GM23338 (cell line): ENCODE measurements around the gene MYRFL. TPM values are rescaled to one million over a fixed set of nuclear protein-coding genes. Genes with fewer than 3 reads are reported as not detected.

Source experiments
- ATAC-seq: fragments of 200-7000 bp; cut with Tn5 transposase; 3 replicates; pipeline ENCODE4 v1.9.1; 2020
- DNase-seq: peaks from one replicate; pipeline ENCODE4 v3.0.0-alpha.2; 2015; ENCODE audit warnings: low spot score
- H2AFZ ChIP-seq: fragments of 200-600 bp; sonication (generic); 2 replicates; pipeline ENCODE4 v1.8.0; 2016; ENCODE audit warnings: antibody characterized with exemption, mild to moderate bottlenecking, moderate library complexity
- H3F3A ChIP-seq: fragments of 200-600 bp; sonication (generic); replicated peaks from 2 replicates; pipeline ENCODE4 v1.8.0; 2017; ENCODE audit warnings: antibody characterized with exemption, mixed run types, low read depth
- H3K27ac ChIP-seq: fragments of 200-600 bp; sonication (generic); 2 replicates; pipeline ENCODE4 v1.6.1; 2016; ENCODE audit warnings: low read depth
- H3K27me3 ChIP-seq: fragments of 200-600 bp; sonication (generic); 2 replicates; pipeline ENCODE4 v1.8.0; 2016; ENCODE audit warnings: mild to moderate bottlenecking, mixed run types, moderate library complexity; ENCODE audit not compliant: insufficient read depth
- H3K36me3 ChIP-seq: fragments of 200-600 bp; sonication (generic); 2 replicates; pipeline ENCODE4 v1.8.0; 2016; ENCODE audit warnings: mild to moderate bottlenecking; ENCODE audit not compliant: insufficient read depth
- H3K4me1 ChIP-seq: fragments of 200-600 bp; sonication (generic); 2 replicates; pipeline ENCODE4 v1.8.0; 2016; ENCODE audit warnings: mild to moderate bottlenecking, moderate library complexity; ENCODE audit not compliant: insufficient read depth
- H3K4me2 ChIP-seq: fragments of 200-600 bp; sonication (generic); 2 replicates; pipeline ENCODE4 v1.7.1; 2017; ENCODE audit warnings: mixed run types
- H3K4me3 ChIP-seq: fragments of 200-600 bp; sonication (generic); 2 replicates; pipeline ENCODE4 v1.6.1; 2016; ENCODE audit warnings: mixed run types
- H3K79me2 ChIP-seq: fragments of 200-600 bp; sonication (generic); replicated peaks from 2 replicates; pipeline ENCODE4 v1.8.0; 2017; ENCODE audit warnings: mild to moderate bottlenecking; ENCODE audit not compliant: insufficient read depth
- H3K9me2 ChIP-seq: fragments of 200-600 bp; sonication (generic); 2 replicates; pipeline ENCODE4 v1.8.0; 2017; ENCODE audit not compliant: insufficient read depth
- H4K20me1 ChIP-seq: fragments of 200-600 bp; sonication (generic); replicated peaks from 2 replicates; pipeline ENCODE4 v1.8.0; 2017; ENCODE audit warnings: mild to moderate bottlenecking; ENCODE audit not compliant: insufficient read depth
- H3K27ac Mint-ChIP-seq: 2 replicates; pipeline ENCODE4 v1.8.0; 2020; ENCODE audit warnings: inconsistent platforms, mild to moderate bottlenecking, moderate library complexity, mixed read lengths
- H3K27me3 Mint-ChIP-seq: 3 replicates; pipeline ENCODE4 v1.8.0; 2022; ENCODE audit warnings: low read depth, mild to moderate bottlenecking, moderate library complexity, mixed read lengths, inconsistent platforms; ENCODE audit not compliant: insufficient read depth, poor library complexity
- H3K36me3 Mint-ChIP-seq: 3 replicates; pipeline ENCODE4 v1.8.0; 2021; ENCODE audit warnings: low read depth, mild to moderate bottlenecking, inconsistent platforms, moderate library complexity, mixed read lengths
- H3K4me1 Mint-ChIP-seq: 3 replicates; pipeline ENCODE4 v1.8.0; 2020; ENCODE audit warnings: mild to moderate bottlenecking, inconsistent platforms, mixed read lengths
- H3K4me3 Mint-ChIP-seq: 3 replicates; pipeline ENCODE4 v1.8.0; 2021; ENCODE audit warnings: moderate library complexity, mild to moderate bottlenecking, inconsistent platforms, mixed read lengths
- H3K9me3 Mint-ChIP-seq: 3 replicates; pipeline ENCODE4 v1.8.0; 2020; ENCODE audit warnings: moderate library complexity, mild to moderate bottlenecking, inconsistent platforms, mixed read lengths
- CREB1 ChIP-seq: fragments of 250-450 bp; sonication (Bioruptor Pico); IDR thresholded peaks from 2 replicates; pipeline ENCODE4 v1.5.0; 2020; ENCODE audit warnings: low read depth, mild to moderate bottlenecking, moderate library complexity
- CTCF ChIP-seq, 2 experiments: fragments of 200-600 bp in 1 of 2; sonication (generic) in 1 of 2; conservative IDR thresholded peaks; 2 replicates each; pipeline versions ENCODE4 v1.5.1 to v1.6.1; 2016 to 2017; ENCODE audit warnings: antibody characterized with exemption in 2 of 2, low read depth in 2 of 2, mild to moderate bottlenecking in 2 of 2, moderate library complexity in 1 of 2
- ETS1 ChIP-seq: IDR thresholded peaks from 2 replicates; pipeline ENCODE4 v1.6.1; 2016; ENCODE audit warnings: antibody characterized with exemption
- EZH2 ChIP-seq: fragments of 200-600 bp; sonication (generic); IDR thresholded peaks from one replicate; pipeline ENCODE4 v1.8.0; 2017; ENCODE audit warnings: antibody characterized with exemption, mild to moderate bottlenecking, low read depth; ENCODE audit not compliant: unreplicated experiment
- EZH2phosphoT487 ChIP-seq: fragments of 200-600 bp; sonication (generic); IDR thresholded peaks from one replicate; pipeline ENCODE4 v1.8.1; 2018; ENCODE audit warnings: antibody characterized with exemption; ENCODE audit not compliant: unreplicated experiment
- JUNB ChIP-seq: IDR thresholded peaks from one replicate; pipeline ENCODE4 v1.6.1; 2016; ENCODE audit warnings: antibody characterized with exemption; ENCODE audit not compliant: unreplicated experiment
- NANOG ChIP-seq: IDR thresholded peaks from 2 replicates; pipeline ENCODE4 v1.6.1; 2016; ENCODE audit warnings: antibody characterized with exemption, borderline replicate concordance
- POLR2AphosphoS5 ChIP-seq: IDR thresholded peaks from 2 replicates; pipeline ENCODE4 v1.6.1; 2016; ENCODE audit warnings: antibody characterized with exemption, low read depth
- REST ChIP-seq: IDR thresholded peaks from one replicate; pipeline ENCODE4 v1.6.1; 2018; ENCODE audit warnings: antibody characterized with exemption; ENCODE audit not compliant: unreplicated experiment
- STAT1 ChIP-seq: IDR thresholded peaks from one replicate; pipeline ENCODE4 v1.6.1; 2016; ENCODE audit warnings: antibody characterized with exemption; ENCODE audit not compliant: unreplicated experiment
- ZNF114 ChIP-seq: fragments of 250-450 bp; sonication (Bioruptor Pico); IDR thresholded peaks from 2 replicates; pipeline ENCODE4 v1.5.0; 2020; ENCODE audit warnings: mild to moderate bottlenecking, moderate library complexity
- ZNF331 ChIP-seq: fragments of 250-450 bp; sonication (Bioruptor Pico); IDR thresholded peaks from 2 replicates; pipeline ENCODE4 v1.5.0; 2020; ENCODE audit warnings: low read depth, mild to moderate bottlenecking, moderate library complexity
- ZNF462 ChIP-seq: fragments of 250-450 bp; sonication (Bioruptor Pico); IDR thresholded peaks from 2 replicates; pipeline ENCODE4 v1.5.0; 2020; ENCODE audit warnings: mild to moderate bottlenecking, moderate library complexity
- polyA plus RNA-seq: library from polyadenylated mRNA; unstranded; fragments of >200 nt; fragmentation: Nextera tagmentation; extraction: Ambion mirVana; gene quantifications from 2 replicates; pipeline ENCODE4 v1.2.1, GENCODE V29; 2016
- total RNA-seq: library from RNA; depleted of rRNA; stranded (reverse); fragments of >200 nt; shearing (Covaris generic); gene quantifications from 2 replicates; pipeline ENCODE4 v1.2.3, GENCODE V29; 2014

Gene MYRFL
- total and polyA plus RNA-seq, 2 experiments from 2014 or later, result 2.3 to 2.8 TPM

- no peaks in the 10 kb centered on the region for H3F3A ChIP-seq
- no peak for ATAC-seq
- no peak for DNase-seq
- H3K27ac Mint-ChIP-seq, result no peak overlapping the region
- H3K36me3 Mint-ChIP-seq, result peaks cover 62% of the 10 kb centered on the region
- H3K27me3 Mint-ChIP-seq, result no peaks in the 10 kb centered on the region
- H3K9me3 Mint-ChIP-seq, result peaks cover 56% of the 10 kb centered on the region
- no peak overlapping the region for H2AFZ ChIP-seq
- no peaks in the 10 kb centered on the region for H3K4me1 Mint-ChIP-seq
- H3K4me3 ChIP-seq, result no peak overlapping the region
- H3K4me2 ChIP-seq, result no peak overlapping the region
- H3K9me2 ChIP-seq, result no peaks in the 10 kb centered on the region
- TF ChIP-seq JUNB (no peak), EZH2 (no peak), REST (no peak), NANOG (no peak), CREB1 (CRISPR knock-in tag) (no peak), EZH2phosphoT487 (no peak), ZNF114 (CRISPR knock-in tag) (no peak), POLR2AphosphoS5 (no peak), ZNF331 (CRISPR knock-in tag) (no peak), CTCF (conservative IDR thresholded peaks at IDR 0.05; ENCODE audit: low read depth in 2 of 2) (no peak), STAT1 (no peak), ZNF462 (no peak), ETS1 (no peak)
- no peak overlapping the region for H3K4me3 Mint-ChIP-seq
- H4K20me1 ChIP-seq, result no peaks in the 10 kb centered on the region
- no peaks in the 10 kb centered on the region for H3K4me1 ChIP-seq
- peaks cover 14% of the 10 kb centered on the region for H3K36me3 ChIP-seq
- no peak overlapping the region for H3K27ac ChIP-seq
- 0 out of 2 replicates have a peak, but pooled peaks cover 4% of the 10 kb centered on the region for H3K79me2 ChIP-seq
- H3K27me3 ChIP-seq, result no peaks in the 10 kb centered on the region
Observed at GRCh38 chr12:69810870-69811498, 14.0 kb upstream of the MYRFL start.
